ENCODE results near the gene ZNF700.

The ZNF700 gene

GRCh38 chr19:11890634-11891033, 34.3 kb upstream of the ZNF700 start:
- Histone ChIP-seq H3K4ac (ENCODE audit: low read length) (no peak overlapping the region), H3K79me1 (ENCODE audit: low read depth, low read length) (peaks cover 5% of the 10 kb centered on the region), H2BK15ac (ENCODE audit: low read length) (no peak overlapping the region), H2AK5ac (ENCODE audit: low read depth, low read length) (no peak overlapping the region), H2AFZ (ENCODE audit: low read length) (no peak overlapping the region), H2BK12ac (ENCODE audit: low read length) (no peak overlapping the region), H3K4me2 (ENCODE audit: insufficient read depth, low read length, poor library complexity, severe bottlenecking) (no peak overlapping the region), H3K4me3 (ENCODE audit: low read length in 2 of 2) (peak overlapping the region in 1 of 2 donors; percentile 31), H3K36me3 (replicated peaks in 1 of 2; ENCODE audit: control insufficient read depth in 2 of 2, insufficient read depth in 2 of 2, low read length in 2 of 2) (peaks cover 25 to 51% of the 10 kb centered on the region in 2 donors), H3K4me1 (ENCODE audit: control insufficient read depth in 2 of 2, insufficient read depth in 1 of 2, low read depth in 1 of 2, low read length in 2 of 2) (peaks cover 3 to 17% of the 10 kb centered on the region in 2 donors), H2BK120ac (ENCODE audit: low read depth, low read length) (no peak overlapping the region), H3K27me3 (ENCODE audit: control insufficient read depth in 3 of 3, insufficient read depth in 3 of 3, low read depth in 1 of 3, low read length in 3 of 3) (no peaks in the 10 kb centered on the region), H4K8ac (ENCODE audit: low read depth, low read length) (no peak overlapping the region), H2BK5ac (ENCODE audit: low read length) (no peak overlapping the region), H3K9ac (ENCODE audit: low read depth, low read length, poor library complexity) (no peak overlapping the region), H4K91ac (ENCODE audit: low read depth, low read length, poor library complexity) (no peak overlapping the region), H3K9me3 (replicated peaks in 1 of 2; ENCODE audit: control insufficient read depth in 2 of 2, insufficient read depth in 1 of 2, low read depth in 1 of 2, low read length in 2 of 2) (peaks cover 35 to 53% of the 10 kb centered on the region in 2 donors), H3K18ac (ENCODE audit: low read length) (no peak overlapping the region), H3K14ac (ENCODE audit: low read length) (no peak overlapping the region), H3K23ac (ENCODE audit: low read depth, low read length, poor library complexity) (no peak overlapping the region), H3K27ac (replicated peaks; ENCODE audit: low read length) (peak overlapping the region; percentile 91)
- WGBS, 2 donors (ENCODE audit: extremely low coverage in 2 of 2, insufficient read length in 2 of 2, insufficient replicate concordance in 1 of 2): no CpG with 5 or more reads among the region's 5 CpGs
- DNase-seq (ENCODE audit: low spot score): no peak

DNA sequence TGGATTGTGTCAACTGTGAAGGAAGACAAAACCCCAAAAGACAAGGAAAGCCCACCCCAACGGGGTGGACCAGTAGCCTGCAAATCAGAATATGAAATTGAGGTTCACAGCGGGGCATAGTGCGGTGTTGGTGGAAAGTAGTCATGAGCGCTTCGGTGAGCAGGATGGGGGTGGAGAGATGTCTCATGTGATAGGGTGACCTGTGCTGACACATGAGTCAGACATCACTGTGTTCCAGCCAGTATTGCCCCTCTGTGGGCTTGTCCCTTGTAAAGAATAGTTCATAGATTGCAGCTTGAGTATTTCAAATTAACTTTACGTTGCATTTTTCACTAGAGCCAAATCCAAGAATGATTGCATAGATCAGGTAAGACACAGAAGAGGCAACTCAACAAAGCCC, 30.1 kb upstream of the ZNF700 start:
- Histone ChIP-seq H4K91ac (ENCODE audit: low read depth, low read length, poor library complexity) (no peak overlapping the region), H2BK15ac (ENCODE audit: low read length) (no peak overlapping the region), H3K23ac (ENCODE audit: low read depth, low read length, poor library complexity) (no peak overlapping the region), H3K79me1 (ENCODE audit: low read depth, low read length) (peaks cover 7% of the 10 kb centered on the region), H4K8ac (ENCODE audit: low read depth, low read length) (no peak overlapping the region), H3K4ac (ENCODE audit: low read length) (no peak overlapping the region), H2AK5ac (ENCODE audit: low read depth, low read length) (no peak overlapping the region), H3K36me3 (replicated peaks in 1 of 2; ENCODE audit: control insufficient read depth in 2 of 2, insufficient read depth in 2 of 2, low read length in 2 of 2) (peaks cover 31 to 81% of the 10 kb centered on the region in 2 donors), H2AFZ (ENCODE audit: low read length) (no peak overlapping the region), H3K4me3 (ENCODE audit: low read length in 2 of 2) (no peak overlapping the region), H3K9ac (ENCODE audit: low read depth, low read length, poor library complexity) (no peak overlapping the region), H3K27me3 (ENCODE audit: control insufficient read depth in 3 of 3, insufficient read depth in 3 of 3, low read depth in 1 of 3, low read length in 3 of 3) (no peaks in the 10 kb centered on the region), H3K4me2 (ENCODE audit: insufficient read depth, low read length, poor library complexity, severe bottlenecking) (no peak overlapping the region), H3K9me3 (replicated peaks in 1 of 2; ENCODE audit: control insufficient read depth in 2 of 2, insufficient read depth in 1 of 2, low read depth in 1 of 2, low read length in 2 of 2) (peaks cover 43 to 85% of the 10 kb centered on the region in 2 donors), H3K4me1 (ENCODE audit: control insufficient read depth in 2 of 2, insufficient read depth in 1 of 2, low read depth in 1 of 2, low read length in 2 of 2) (peaks cover 0 to 7% of the 10 kb centered on the region in 2 donors), H2BK12ac (ENCODE audit: low read length) (no peak overlapping the region), H2BK5ac (ENCODE audit: low read length) (no peak overlapping the region), H3K27ac (replicated peaks; ENCODE audit: low read length) (no peak overlapping the region), H3K18ac (ENCODE audit: low read length) (no peak overlapping the region), H2BK120ac (ENCODE audit: low read depth, low read length) (no peak overlapping the region), H3K14ac (ENCODE audit: low read length) (no peak overlapping the region)
- no CpG with 5 or more reads among the region's 6 CpGs for WGBS, 2 donors (ENCODE audit: extremely low coverage in 2 of 2, insufficient read length in 2 of 2, insufficient replicate concordance in 1 of 2)
- DNase-seq (ENCODE audit: low spot score): no peak

DNA sequence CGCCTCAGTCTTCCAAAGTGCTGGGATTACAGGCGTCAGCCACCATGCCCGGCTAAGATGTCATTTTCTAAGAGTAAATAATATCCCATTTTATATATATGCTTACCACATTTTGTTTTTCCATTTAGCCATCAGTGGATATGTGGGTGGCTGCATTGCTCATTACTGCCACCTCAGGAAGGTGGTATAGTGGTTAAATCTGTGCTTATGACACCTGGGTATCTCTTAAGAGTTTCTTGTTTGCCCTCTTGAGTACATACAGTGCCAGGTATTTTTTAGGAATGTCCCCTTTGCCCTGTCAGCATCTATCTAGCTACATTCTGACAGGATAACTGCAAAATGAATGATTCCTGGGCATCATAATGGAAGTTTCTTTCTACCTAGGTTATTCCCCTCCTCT, 22.7 kb upstream of the ZNF700 start:
- no peak overlapping the region for H3K4me3 ChIP-seq (ENCODE audit: low read length in 2 of 2)
- H3K9me3 ChIP-seq (replicated peaks in 1 of 2; ENCODE audit: control insufficient read depth in 2 of 2, insufficient read depth in 1 of 2, low read depth in 1 of 2, low read length in 2 of 2): peaks cover 36 to 94% of the 10 kb centered on the region in 2 donors

GRCh38 chr19:11905928-11906327, 19.0 kb upstream of the ZNF700 start:
- Histone ChIP-seq H3K4me3 (ENCODE audit: low read length in 2 of 2) (no peak overlapping the region), H3K9ac (ENCODE audit: low read depth, low read length, poor library complexity) (no peak overlapping the region)

More for the DNA sequence above, 22.7 kb upstream of the ZNF700 start:
- Histone ChIP-seq H2AK5ac (ENCODE audit: low read depth, low read length) (no peak overlapping the region), H2BK5ac (ENCODE audit: low read length) (no peak overlapping the region), H3K4me1 (ENCODE audit: control insufficient read depth in 2 of 2, insufficient read depth in 1 of 2, low read depth in 1 of 2, low read length in 2 of 2) (no peaks in the 10 kb centered on the region), H3K27ac (replicated peaks; ENCODE audit: low read length) (no peak overlapping the region), H3K23ac (ENCODE audit: low read depth, low read length, poor library complexity) (no peak overlapping the region), H2BK120ac (ENCODE audit: low read depth, low read length) (no peak overlapping the region), H2AFZ (ENCODE audit: low read length) (no peak overlapping the region), H3K36me3 (replicated peaks in 1 of 2; ENCODE audit: control insufficient read depth in 2 of 2, insufficient read depth in 2 of 2, low read length in 2 of 2) (peaks cover 45 to 83% of the 10 kb centered on the region in 2 donors), H2BK15ac (ENCODE audit: low read length) (no peak overlapping the region), H3K27me3 (ENCODE audit: control insufficient read depth in 3 of 3, insufficient read depth in 3 of 3, low read depth in 1 of 3, low read length in 3 of 3) (no peaks in the 10 kb centered on the region), H3K9ac (ENCODE audit: low read depth, low read length, poor library complexity) (no peak overlapping the region), H3K14ac (ENCODE audit: low read length) (no peak overlapping the region), H3K4me2 (ENCODE audit: insufficient read depth, low read length, poor library complexity, severe bottlenecking) (no peak overlapping the region), H4K8ac (ENCODE audit: low read depth, low read length) (no peak overlapping the region), H3K79me1 (ENCODE audit: low read depth, low read length) (peaks cover 2% of the 10 kb centered on the region), H4K91ac (ENCODE audit: low read depth, low read length, poor library complexity) (no peak overlapping the region), H2BK12ac (ENCODE audit: low read length) (no peak overlapping the region), H3K4ac (ENCODE audit: low read length) (no peak overlapping the region), H3K18ac (ENCODE audit: low read length) (no peak overlapping the region)
- no CpG with 5 or more reads among the region's 3 CpGs for WGBS, 2 donors (ENCODE audit: extremely low coverage in 2 of 2, insufficient read length in 2 of 2, insufficient replicate concordance in 1 of 2)
- DNase-seq (ENCODE audit: low spot score): no peak

More at GRCh38 chr19:11905928-11906327, 19.0 kb upstream of the ZNF700 start:
- H2AFZ ChIP-seq (ENCODE audit: low read length): no peak overlapping the region
- H3K9me3 ChIP-seq (replicated peaks in 1 of 2; ENCODE audit: control insufficient read depth in 2 of 2, insufficient read depth in 1 of 2, low read depth in 1 of 2, low read length in 2 of 2): peaks cover 30 to 70% of the 10 kb centered on the region in 2 donors
- H3K36me3 ChIP-seq (replicated peaks in 1 of 2; ENCODE audit: control insufficient read depth in 2 of 2, insufficient read depth in 2 of 2, low read length in 2 of 2): peaks cover 40 to 59% of the 10 kb centered on the region in 2 donors
- no peak overlapping the region for H3K18ac ChIP-seq (ENCODE audit: low read length)
- no peak overlapping the region for H3K27ac ChIP-seq (replicated peaks; ENCODE audit: low read length)
- H3K14ac ChIP-seq (ENCODE audit: low read length): no peak overlapping the region
- H3K27me3 ChIP-seq (ENCODE audit: control insufficient read depth in 3 of 3, insufficient read depth in 3 of 3, low read depth in 1 of 3, low read length in 3 of 3): no peaks in the 10 kb centered on the region
- H2BK120ac ChIP-seq (ENCODE audit: low read depth, low read length): no peak overlapping the region
- H3K4ac ChIP-seq (ENCODE audit: low read length): no peak overlapping the region
- no peaks in the 10 kb centered on the region for H3K79me1 ChIP-seq (ENCODE audit: low read depth, low read length)
- H2BK12ac ChIP-seq (ENCODE audit: low read length): no peak overlapping the region
- H4K8ac ChIP-seq (ENCODE audit: low read depth, low read length): no peak overlapping the region
- DNase-seq (ENCODE audit: low spot score): no peak
- H2BK5ac ChIP-seq (ENCODE audit: low read length): no peak overlapping the region
- H2AK5ac ChIP-seq (ENCODE audit: low read depth, low read length): no peak overlapping the region
- H4K91ac ChIP-seq (ENCODE audit: low read depth, low read length, poor library complexity): no peak overlapping the region
- H3K23ac ChIP-seq (ENCODE audit: low read depth, low read length, poor library complexity): no peak overlapping the region
- H3K4me2 ChIP-seq (ENCODE audit: insufficient read depth, low read length, poor library complexity, severe bottlenecking): no peak overlapping the region
- WGBS, 2 donors (ENCODE audit: extremely low coverage in 2 of 2, insufficient read length in 2 of 2, insufficient replicate concordance in 1 of 2): no CpG with 5 or more reads among the region's 3 CpGs
- H2BK15ac ChIP-seq (ENCODE audit: low read length): no peak overlapping the region
- H3K4me1 ChIP-seq (ENCODE audit: control insufficient read depth in 2 of 2, insufficient read depth in 1 of 2, low read depth in 1 of 2, low read length in 2 of 2): no peaks in the 10 kb centered on the region
